ENCODE measurements around the gene MICOS13. TPM values are rescaled to one million over a fixed set of nuclear protein-coding genes. Genes with fewer than 3 reads are reported as not detected.
A peak's percentile ranks its signal among the peaks of the same experiment; 100 is the strongest.

The MICOS13 gene
- total and polyA plus RNA-seq, 12 donors, result 122 to 658 (median 139) TPM

GRCh38 chr19:5635427-5635826, 44.9 kb downstream of the MICOS13 start:
- WGBS, 2 donors, result 80 to 85% methylated on average over 6 of the region's 6 CpGs
- intact Hi-C loops (cut with DNase I), result no loop called here
- H3K36me3 ChIP-seq, result peaks cover 0 to 22% (median 0%) of the 10 kb centered on the region in 9 donors
- no peak for TF ChIP-seq CTCF (IDR thresholded peaks at IDR 0.05)
- no peaks in the 10 kb centered on the region for H3K9me3 ChIP-seq
- no peaks in the 10 kb centered on the region for H3K27me3 ChIP-seq
- H3K27ac ChIP-seq, result no peak overlapping the region
- H3K4me3 ChIP-seq, result no peak overlapping the region
- H3K4me1 ChIP-seq, result peaks cover 10 to 54% (median 35%) of the 10 kb centered on the region in 9 donors
- ATAC-seq (no peak), DNase-seq (no peak)

- intact Hi-C loops (cut with DNase I), result no loop called here
- peaks cover 0 to 49% (median 8%) of the 10 kb centered on the region in 9 donors for H3K36me3 ChIP-seq
- no peaks in the 10 kb centered on the region for H3K27me3 ChIP-seq
- peak overlapping the region in 1 of 10 donors; percentile 8 for H3K27ac ChIP-seq
- peaks cover 10 to 79% (median 58%) of the 10 kb centered on the region in 9 donors for H3K4me1 ChIP-seq
- DNase-seq (no peak), ATAC-seq (no peak)
- no peak for TF ChIP-seq CTCF (IDR thresholded peaks at IDR 0.05)
- H3K4me3 ChIP-seq, result no peak overlapping the region
- WGBS, 2 donors, result 86 to 92% methylated on average over 5 of the region's 5 CpGs
- no peaks in the 10 kb centered on the region for H3K9me3 ChIP-seq
These were observed 47.7 kb downstream of the MICOS13 start for GRCh38 chr19:5632657-5633056.

- Histone ChIP-seq H3K4me1 (peaks cover 14 to 83% (median 62%) of the 10 kb centered on the region in 9 donors), H3K4me3 (no peak overlapping the region)
These were observed 48.1 kb downstream of the MICOS13 start for GRCh38 chr19:5632241-5632612.

GRCh38 chr19:5631567-5632240, 48.6 kb downstream of the MICOS13 start:
- Histone ChIP-seq H3K9me3 (no peaks in the 10 kb centered on the region), H3K27ac (peak overlapping the region in 2 of 10 donors; percentile 4 to 10), H3K4me1 (peaks cover 15 to 87% (median 68%) of the 10 kb centered on the region in 9 donors), H3K36me3 (peaks cover 0 to 59% (median 12%) of the 10 kb centered on the region in 9 donors), H3K4me3 (no peak overlapping the region), H3K27me3 (no peaks in the 10 kb centered on the region)
- 58 to 64% methylated on average over 9 of the region's 9 CpGs for WGBS, 2 donors
- TF ChIP-seq CTCF (IDR thresholded peaks at IDR 0.05), result no peak
- intact Hi-C loops (cut with DNase I), result no loop called here
- DNase-seq, result no peak
- peak in 4 of 8 donors; percentile 22 to 29 (median 26) for ATAC-seq

More at GRCh38 chr19:5632241-5632612, 48.1 kb downstream of the MICOS13 start:
- ATAC-seq, result no peak
- WGBS, 2 donors, result 68 to 73% methylated on average over 4 of the region's 4 CpGs
- no peaks in the 10 kb centered on the region for H3K9me3 ChIP-seq
- H3K36me3 ChIP-seq, result peaks cover 0 to 53% (median 12%) of the 10 kb centered on the region in 9 donors
- no peak for TF ChIP-seq CTCF (IDR thresholded peaks at IDR 0.05)
- intact Hi-C loops (cut with DNase I), result no loop called here
- no peak for DNase-seq
- H3K27ac ChIP-seq, result peak overlapping the region in 1 of 10 donors; percentile 4
- no peaks in the 10 kb centered on the region for H3K27me3 ChIP-seq
